ENCODE data around the gene ARRB1.

ARRB1 gene

GRCh38 chr11:75350743-75351540, 519 bp downstream of the ARRB1 start:
- Histone ChIP-seq H3K36me3 (ENCODE audit: control insufficient read depth in 2 of 2, insufficient read depth in 1 of 2, low read length in 2 of 2) (no peaks in the 10 kb centered on the region), H3K9me3 (ENCODE audit: control insufficient read depth, insufficient read depth, low read depth, low read length) (no peaks in the 10 kb centered on the region), H3K27ac (ENCODE audit: extremely low read depth, low read depth, low read length) (peak overlapping the region; percentile 42; the same call in 1 of the 2 replicates), H3K4me3 (ENCODE audit: low read depth, low read length) (peak overlapping the region; percentile 45), H3K4me1 (ENCODE audit: control insufficient read depth, insufficient read depth, low read length) (no peaks in the 10 kb centered on the region)
- POLR2A ChIA-PET = no interaction called here
- CTCF ChIA-PET = interaction anchor here (0.6 to 1.0 kb wide), 2 partner anchors 34 to 992 kb away, joined by 3 read pairs; no protein-coding TSS in a partner anchor
- TF ChIP-seq ZNF777 (tag by site-specific recombination; IDR thresholded peaks at IDR 0.05; ENCODE audit: borderline replicate concordance) = 0 out of 2 replicates have a peak, but pooled peaks have one; percentile 30
- TF ChIP-seq ZNF610 (tag by site-specific recombination; IDR thresholded peaks at IDR 0.05; ENCODE audit: borderline replicate concordance) = no peak
- TF ChIP-seq ZNF830 (tag by site-specific recombination; IDR thresholded peaks at IDR 0.05; ENCODE audit: low read depth) = no peak
- TF ChIP-seq ZNF366 (tag by site-specific recombination; conservative IDR thresholded peaks at IDR 0.05) = no peak
- TF ChIP-seq GLIS2 (tag by site-specific recombination; IDR thresholded peaks at IDR 0.05) = peak; percentile 82
- TF ChIP-seq ZNF335 (tag by site-specific recombination; conservative IDR thresholded peaks at IDR 0.05) = peak; percentile 88
- TF ChIP-seq ZNF10 (tag by site-specific recombination; IDR thresholded peaks at IDR 0.05) = no peak
- no peak for TF ChIP-seq ZNF248 (tag by site-specific recombination; IDR thresholded peaks at IDR 0.05)
- 0 out of 2 replicates have a peak, but pooled peaks have one; percentile 3 for TF ChIP-seq ZNF146 (tag by site-specific recombination; IDR thresholded peaks at IDR 0.05)
- TF ChIP-seq ZBTB26 (tag by site-specific recombination; optimal IDR thresholded peaks at IDR 0.05) = peak; percentile 21
- TF ChIP-seq TRIM28 (IDR thresholded peaks at IDR 0.05; ENCODE audit: borderline replicate concordance, low read length) = peak; percentile 9; the same call in 1 of the 2 replicates
- TF ChIP-seq ZNF473 (tag by site-specific recombination; IDR thresholded peaks at IDR 0.05) = no peak
- peak; percentile 96 for TF ChIP-seq ZNF600 (tag by site-specific recombination; IDR thresholded peaks at IDR 0.05)
- no peak for TF ChIP-seq BCL11B (tag by site-specific recombination; IDR thresholded peaks at IDR 0.05; ENCODE audit: low read depth)
- peak; percentile 25 for TF ChIP-seq EGR2 (tag by site-specific recombination; IDR thresholded peaks at IDR 0.05; ENCODE audit: low read depth)
- no peak for TF ChIP-seq ZNF549 (tag by site-specific recombination; IDR thresholded peaks at IDR 0.05)
- TF ChIP-seq ZNF16 (tag by site-specific recombination; IDR thresholded peaks at IDR 0.05; ENCODE audit: low read depth) = no peak
- TF ChIP-seq PATZ1 (tag by site-specific recombination; IDR thresholded peaks at IDR 0.05) = peak; percentile 86
- peak; percentile 87 for TF ChIP-seq ZBTB17 (tag by site-specific recombination; IDR thresholded peaks at IDR 0.05)
- TF ChIP-seq, protein P1, sequence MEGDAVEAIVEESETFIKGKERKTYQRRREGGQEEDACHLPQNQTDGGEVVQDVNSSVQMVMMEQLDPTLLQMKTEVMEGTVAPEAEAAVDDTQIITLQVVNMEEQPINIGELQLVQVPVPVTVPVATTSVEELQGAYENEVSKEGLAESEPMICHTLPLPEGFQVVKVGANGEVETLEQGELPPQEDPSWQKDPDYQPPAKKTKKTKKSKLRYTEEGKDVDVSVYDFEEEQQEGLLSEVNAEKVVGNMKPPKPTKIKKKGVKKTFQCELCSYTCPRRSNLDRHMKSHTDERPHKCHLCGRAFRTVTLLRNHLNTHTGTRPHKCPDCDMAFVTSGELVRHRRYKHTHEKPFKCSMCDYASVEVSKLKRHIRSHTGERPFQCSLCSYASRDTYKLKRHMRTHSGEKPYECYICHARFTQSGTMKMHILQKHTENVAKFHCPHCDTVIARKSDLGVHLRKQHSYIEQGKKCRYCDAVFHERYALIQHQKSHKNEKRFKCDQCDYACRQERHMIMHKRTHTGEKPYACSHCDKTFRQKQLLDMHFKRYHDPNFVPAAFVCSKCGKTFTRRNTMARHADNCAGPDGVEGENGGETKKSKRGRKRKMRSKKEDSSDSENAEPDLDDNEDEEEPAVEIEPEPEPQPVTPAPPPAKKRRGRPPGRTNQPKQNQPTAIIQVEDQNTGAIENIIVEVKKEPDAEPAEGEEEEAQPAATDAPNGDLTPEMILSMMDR (tag by site-specific recombination; IDR thresholded peaks at IDR 0.05) = peak; percentile 71
- TF ChIP-seq, protein P2, sequence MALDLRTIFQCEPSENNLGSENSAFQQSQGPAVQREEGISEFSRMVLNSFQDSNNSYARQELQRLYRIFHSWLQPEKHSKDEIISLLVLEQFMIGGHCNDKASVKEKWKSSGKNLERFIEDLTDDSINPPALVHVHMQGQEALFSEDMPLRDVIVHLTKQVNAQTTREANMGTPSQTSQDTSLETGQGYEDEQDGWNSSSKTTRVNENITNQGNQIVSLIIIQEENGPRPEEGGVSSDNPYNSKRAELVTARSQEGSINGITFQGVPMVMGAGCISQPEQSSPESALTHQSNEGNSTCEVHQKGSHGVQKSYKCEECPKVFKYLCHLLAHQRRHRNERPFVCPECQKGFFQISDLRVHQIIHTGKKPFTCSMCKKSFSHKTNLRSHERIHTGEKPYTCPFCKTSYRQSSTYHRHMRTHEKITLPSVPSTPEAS (tag by site-specific recombination; IDR thresholded peaks at IDR 0.05) = peak; percentile 91
- 0 out of 2 replicates have a peak, but pooled peaks have one; percentile 31 for TF ChIP-seq SP7 (tag by site-specific recombination; IDR thresholded peaks at IDR 0.05)
- peak; percentile 90 for TF ChIP-seq GLIS1 (tag by site-specific recombination; IDR thresholded peaks at IDR 0.05)
- no peak for TF ChIP-seq ZSCAN5A (tag by site-specific recombination; IDR thresholded peaks at IDR 0.05)
- TF ChIP-seq ZNF2 (tag by site-specific recombination; IDR thresholded peaks at IDR 0.05) = 0 out of 2 replicates have a peak, but pooled peaks have one; percentile 34
- TF ChIP-seq PRDM1 (tag by site-specific recombination; IDR thresholded peaks at IDR 0.05) = peak; percentile 5; the same call in 1 of the 2 replicates
- TF ChIP-seq ZFHX2 (tag by site-specific recombination; conservative IDR thresholded peaks at IDR 0.05) = peak; percentile 41; the same call in 1 of the 2 replicates
- peak; percentile 93 for TF ChIP-seq ZIC2 (tag by site-specific recombination; IDR thresholded peaks at IDR 0.05)
